KBM-7 (cell line): ENCODE data around the gene CIRBP.
"Not testable (repeated sequence)": the region's sequence is repeated elsewhere in the genome, so short reads cannot be mapped to it uniquely, and the experiment has no call there.

Experiments
- DNase-seq: peaks from one replicate; pipeline ENCODE4 v3.0.0-alpha.2; 2015
- in situ Hi-C: fragments of 300-500 bp; cut with MboI; formaldehyde crosslinking; loops from 2 replicates; pipeline ENCODE4 v1.14.3; 2020; ENCODE audit warnings: low sequenced_read_pairs, low pct_unique_long_range_greater_than_20kb, mixed read lengths

CIRBP gene

DNA sequence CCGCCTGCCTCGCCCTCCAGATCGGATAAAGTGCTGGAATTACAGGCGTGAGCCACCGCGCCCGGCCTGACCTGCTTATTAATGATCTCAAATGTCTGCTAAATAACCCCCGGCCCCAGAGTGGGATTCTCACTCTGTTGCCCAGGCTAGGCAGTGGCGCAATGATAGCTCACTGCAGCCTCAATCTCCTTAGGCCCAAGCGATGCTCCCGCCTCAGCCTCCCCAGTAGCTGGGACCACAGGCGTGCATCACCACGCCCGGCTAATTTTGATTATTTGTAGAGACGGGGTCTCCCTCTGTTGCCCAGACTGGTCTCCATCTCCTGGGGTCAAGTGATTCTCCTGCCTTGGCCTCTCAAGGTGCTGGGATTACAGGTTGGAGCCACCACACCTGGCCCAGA, 28.2 kb upstream of the CIRBP start:
- DNase-seq: no peak
- in situ Hi-C loops: no loop called here

DNA sequence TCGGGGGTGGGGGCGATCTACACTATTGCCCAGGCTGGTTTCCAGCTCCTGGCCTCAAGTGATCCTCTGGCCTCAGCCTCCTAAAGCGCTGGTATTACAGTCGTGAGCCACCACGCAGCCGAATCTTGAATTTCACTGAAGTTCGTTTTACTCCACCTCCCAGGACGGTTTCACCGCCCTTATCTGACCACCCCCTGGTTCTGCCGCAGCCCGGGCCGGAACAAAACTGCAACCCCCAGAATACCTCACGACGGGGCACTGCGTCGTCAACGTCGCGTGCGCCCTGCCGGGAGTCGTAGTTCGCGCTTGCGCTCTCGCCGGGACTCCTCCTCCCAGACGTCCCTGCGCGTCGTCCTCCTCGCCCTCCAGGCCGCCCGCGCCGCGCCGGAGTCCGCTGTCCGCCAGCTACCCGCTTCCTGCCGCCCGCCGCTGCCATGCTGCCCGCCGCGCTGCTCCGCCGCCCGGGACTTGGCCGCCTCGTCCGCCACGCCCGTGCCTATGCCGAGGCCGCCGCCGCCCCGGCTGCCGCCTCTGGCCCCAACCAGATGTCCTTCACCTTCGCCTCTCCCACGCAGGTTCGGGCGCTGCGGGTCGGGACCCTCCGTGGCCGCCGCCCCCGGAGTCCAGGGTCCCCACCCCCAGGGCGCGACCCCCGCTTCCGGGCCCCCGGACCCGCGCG, 27.6 kb upstream of the CIRBP start, which contains the start of gene ATP5F1D:
Gene ATP5F1D, plus strand, starts transcription at position 335 of the 679 bp plus-strand sequence. Its CDS starts 100 bp downstream, at position 435.
- peak; percentile 93 for DNase-seq
- in situ Hi-C loops: no loop called here

DNA sequence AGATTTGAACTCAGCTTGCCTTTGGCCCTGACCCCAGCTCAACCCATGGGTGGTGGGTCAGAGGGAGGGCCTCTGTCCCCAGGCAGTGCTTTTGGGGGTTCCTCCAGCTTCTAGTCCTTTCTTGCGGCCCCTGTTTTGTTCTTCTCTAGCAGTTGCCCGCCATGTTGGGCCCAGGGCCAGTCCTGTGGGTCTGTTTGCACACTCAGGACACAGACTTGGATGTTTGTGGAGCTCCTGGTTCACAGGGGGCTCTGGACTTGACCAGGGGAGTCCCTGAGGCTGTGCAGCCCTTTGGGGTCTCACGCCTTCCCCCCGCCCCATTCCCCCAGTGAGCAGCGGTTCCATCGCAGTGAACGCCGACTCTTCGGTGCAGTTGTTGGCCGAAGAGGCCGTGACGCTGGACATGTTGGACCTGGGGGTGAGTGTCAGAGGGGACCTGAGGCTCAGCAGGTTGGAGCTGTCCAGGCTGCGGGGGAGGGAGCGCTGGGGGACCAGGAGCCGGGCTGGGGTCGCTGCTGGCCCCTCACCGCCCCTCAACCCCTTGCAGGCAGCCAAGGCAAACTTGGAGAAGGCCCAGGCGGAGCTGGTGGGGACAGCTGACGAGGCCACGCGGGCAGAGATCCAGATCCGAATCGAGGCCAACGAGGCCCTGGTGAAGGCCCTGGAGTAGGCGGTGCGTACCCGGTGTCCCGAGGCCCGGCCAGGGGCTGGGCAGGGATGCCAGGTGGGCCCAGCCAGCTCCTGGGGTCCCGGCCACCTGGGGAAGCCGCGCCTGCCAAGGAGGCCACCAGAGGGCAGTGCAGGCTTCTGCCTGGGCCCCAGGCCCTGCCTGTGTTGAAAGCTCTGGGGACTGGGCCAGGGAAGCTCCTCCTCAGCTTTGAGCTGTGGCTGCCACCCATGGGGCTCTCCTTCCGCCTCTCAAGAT, 25.1 kb upstream of the CIRBP start:
- in situ Hi-C loops: no loop called here
- peak; percentile 81 for DNase-seq

DNA sequence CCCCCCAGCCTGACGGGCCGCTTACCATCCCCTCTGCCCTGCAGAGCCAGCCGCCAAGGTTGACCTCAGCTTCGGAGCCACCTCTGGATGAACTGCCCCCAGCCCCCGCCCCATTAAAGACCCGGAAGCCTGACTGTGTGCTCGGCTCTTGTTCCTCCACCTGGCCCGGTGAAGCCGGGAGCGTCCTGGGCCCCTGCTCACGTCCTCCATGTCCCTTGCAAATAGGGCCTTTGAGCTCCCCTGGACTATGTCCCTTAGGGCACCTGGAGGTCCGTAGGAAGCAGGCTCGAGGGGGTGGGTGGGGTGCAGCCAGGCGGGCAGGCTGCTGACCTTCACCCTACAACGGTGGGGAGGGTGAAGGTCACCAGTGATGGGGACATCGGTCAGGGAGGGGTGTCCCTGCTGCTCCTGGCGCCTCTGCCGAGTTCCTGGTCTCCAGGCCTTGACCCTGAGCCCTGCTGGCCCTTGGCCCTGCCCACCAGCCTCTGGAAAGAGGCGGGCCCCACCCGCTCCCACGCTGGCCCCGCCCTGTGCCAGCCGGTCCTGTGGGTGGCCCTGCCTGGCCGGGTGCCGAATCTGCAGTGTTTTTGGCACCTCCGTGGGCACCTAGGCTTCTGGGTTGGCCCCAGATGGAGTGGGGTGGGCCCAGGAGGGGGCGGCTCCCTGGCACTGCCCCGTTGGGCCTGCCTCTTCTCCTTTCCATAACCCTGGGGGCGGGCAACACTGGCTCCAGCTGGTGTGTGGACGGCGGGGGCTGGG, 24.3 kb upstream of the CIRBP start:
- DNase-seq: no peak
- in situ Hi-C loops: no loop called here

DNA sequence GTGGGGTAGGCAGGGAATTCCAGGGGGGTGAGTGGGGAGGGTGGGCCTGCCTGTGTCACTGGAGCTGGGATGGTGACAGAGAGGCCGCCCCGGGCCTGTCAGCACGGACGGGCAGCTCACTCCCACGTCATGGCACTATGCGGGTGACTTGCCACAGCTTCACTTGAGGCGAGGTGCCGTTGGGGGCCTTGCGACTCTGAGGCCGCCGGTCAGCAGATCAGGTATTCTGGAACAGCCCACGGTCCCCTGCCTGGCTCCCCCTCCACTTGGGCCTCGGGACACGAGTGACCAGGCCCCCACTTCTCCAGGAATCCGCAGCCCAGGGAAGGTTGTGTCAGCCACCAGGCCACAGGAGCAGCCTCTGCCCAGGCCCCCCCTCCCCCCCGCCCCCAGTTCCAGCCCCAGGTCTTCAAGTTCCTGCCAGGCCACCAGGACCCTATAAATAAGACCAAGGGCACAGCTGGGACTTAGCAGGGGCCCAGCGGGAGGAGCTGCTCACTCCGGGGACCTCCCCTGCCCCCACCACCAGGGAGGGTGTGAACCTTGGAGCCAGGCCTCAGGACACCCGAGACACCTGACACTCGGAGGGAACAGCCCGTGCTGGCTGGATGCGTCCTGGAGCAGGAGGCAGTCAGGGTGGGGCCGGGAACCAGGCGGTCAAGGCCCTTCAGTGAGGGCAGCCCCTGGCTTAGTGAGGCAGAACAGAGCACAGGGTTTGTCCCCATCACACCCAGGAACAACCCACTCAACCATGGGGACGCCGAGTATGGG, 23.5 kb upstream of the CIRBP start:
- no peak for DNase-seq
- in situ Hi-C loops: no loop called here

DNA sequence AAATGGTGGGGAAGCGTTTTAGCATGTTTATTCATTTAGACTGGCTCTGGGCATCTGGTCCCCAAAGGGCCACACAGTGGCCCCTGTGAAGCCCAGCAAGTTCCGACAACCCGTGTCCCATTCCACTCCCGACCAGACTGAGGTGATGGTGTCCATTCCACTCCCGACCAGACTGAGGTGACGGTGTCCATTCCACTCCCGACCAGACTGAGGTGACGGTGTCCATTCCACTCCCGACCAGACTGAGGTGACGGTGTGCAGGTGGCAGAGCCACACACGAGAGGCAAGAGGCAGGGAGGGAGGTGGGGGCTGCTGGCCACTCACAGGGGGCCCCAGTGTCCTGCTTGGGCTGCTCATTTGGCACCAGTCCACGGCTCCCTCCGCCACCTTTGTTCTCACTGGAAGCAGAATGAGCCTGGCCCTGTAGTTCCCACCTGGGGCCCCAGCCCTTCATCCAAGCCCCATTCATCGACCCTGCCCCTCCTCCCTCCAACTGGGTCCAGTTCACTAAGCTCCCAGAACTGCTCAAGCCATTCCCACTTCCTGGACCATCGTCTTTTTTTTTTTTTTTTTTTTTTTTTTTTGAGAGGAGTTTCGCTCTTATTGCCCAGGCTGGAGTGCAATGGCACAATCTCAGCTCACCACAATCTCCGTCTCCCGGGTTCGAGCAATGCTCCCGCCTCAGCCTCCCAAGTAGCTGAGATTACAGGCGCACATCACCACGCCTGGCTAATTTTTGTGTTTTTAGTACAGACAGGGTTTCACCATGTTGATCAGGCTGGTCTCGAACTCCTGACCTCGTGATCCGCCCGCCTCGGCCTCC, 22.7 kb upstream of the CIRBP start:
- in situ Hi-C loops, DNase-seq: not testable (repeated sequence)

DNA sequence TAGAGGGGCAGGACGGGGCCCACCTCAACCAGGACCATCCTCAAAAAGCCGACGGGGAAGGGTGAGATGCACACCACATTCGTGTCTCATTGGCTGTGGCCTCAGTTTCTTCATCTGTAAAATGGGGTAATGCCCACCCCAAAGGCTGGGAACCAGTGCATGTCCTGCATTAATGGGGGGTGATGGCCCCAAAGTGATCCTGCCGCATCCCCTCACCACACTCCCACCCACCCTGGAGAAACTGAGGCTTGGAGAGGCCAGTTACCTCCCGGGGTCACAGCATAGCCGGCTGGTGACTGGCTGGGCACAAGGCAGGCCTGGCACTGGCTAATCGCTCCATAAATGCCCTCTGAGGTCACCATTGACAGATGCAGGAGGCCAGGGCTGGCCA, 21.4 kb upstream of the CIRBP start:
- DNase-seq: no peak
- in situ Hi-C loops: no loop called here

DNA sequence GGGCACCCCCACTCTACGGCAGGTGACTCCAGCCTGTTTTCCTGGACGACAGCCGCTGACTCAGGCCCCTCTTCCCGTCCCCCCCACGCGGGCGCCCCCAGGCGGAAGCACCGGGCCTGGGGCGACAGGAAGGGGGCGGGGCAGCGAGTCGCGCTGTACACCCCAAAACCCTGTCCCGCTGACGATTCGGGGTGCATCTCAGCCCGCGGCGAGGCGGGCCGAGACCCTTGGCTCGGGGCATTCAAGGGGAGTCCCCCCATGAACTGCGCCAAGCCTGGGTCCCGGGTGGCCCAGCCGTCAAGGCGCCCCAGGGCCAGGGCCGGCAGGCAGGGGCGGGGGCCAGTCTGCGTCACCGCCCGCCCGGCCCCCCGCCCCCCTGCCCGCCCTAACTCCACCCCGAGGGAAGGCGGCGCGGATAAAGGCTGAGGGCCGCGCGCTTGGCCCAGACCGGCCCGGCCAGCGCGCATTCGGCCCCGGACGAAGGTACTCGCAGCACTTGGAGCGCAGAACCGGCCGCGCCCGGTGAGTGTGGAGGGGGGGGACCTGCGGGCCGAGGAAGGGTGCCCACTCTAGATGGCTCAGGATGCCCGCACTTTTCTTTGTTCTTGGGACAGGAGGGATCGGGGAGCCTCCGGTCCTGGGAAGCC, 20.9 kb upstream of the CIRBP start, which contains the start of gene MIDN:
Gene MIDN, plus strand, starts transcription at position 445 of the 647 bp plus-strand sequence. CDS start 1,714 bp downstream, outside the sequence.
- in situ Hi-C loops: no loop called here
- peak; percentile 41 for DNase-seq

DNA sequence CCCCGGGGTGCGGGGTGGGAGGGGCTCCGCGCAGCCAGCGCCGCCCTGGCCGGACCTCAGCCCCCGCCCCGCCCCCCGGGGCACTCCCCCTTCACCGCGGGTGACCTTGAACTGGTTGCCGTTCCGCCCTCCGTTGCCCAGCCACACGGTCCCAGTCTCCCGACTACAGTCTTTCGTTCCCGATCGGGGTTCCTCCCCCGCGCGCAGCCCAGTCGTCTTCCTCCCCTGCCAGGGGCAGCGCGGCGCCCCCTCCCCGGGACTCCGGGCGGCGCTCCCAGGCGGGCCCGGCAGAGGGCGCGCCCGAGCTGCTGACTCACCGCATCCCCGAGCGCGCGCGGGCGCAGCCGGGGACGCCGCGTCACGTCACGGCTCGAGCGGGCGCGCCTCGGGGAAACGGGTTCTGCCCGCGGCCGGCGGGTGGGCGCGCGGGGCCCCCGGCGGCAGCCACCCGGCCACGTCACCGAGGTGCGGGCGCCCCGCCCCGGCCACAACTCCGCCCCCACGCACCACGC, 20.3 kb upstream of the CIRBP start:
- in situ Hi-C loops: no loop called here
- DNase-seq: peak; percentile 71

DNA sequence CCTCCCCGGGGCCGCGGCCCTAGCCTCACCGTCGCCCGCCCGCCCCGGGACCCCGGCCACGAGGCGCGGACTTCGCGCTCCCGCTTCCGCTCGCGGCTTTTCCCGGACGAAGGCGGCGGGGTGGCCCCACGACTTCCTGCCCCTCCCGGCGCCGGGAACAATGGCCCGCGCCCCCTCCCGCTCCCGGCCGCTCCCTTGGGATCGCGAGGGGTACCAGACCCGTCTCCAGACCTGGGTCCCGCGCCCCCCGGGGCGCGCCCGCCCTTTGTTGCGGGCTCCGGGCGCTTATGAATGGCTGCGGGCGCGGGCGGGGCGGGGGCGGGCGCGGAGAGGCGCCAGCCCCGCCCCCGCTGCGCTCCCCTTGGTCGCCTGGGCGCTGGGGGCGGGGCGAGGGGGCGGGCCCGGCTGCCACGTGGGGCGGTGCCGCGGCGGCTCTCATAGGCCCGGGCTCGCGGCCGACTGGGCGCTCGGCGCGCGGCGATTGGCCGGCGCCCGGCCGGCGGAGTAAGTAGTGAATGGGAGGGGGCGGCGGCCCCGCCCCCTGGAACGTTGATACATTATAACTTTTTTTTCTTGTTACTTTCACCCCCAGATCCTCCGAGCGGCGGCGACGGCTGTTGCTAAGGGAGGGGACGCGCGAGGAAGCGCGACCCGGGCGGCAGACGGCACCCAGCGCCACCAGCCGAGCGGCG, 19.7 kb upstream of the CIRBP start:
- in situ Hi-C loops: no loop called here

DNA sequence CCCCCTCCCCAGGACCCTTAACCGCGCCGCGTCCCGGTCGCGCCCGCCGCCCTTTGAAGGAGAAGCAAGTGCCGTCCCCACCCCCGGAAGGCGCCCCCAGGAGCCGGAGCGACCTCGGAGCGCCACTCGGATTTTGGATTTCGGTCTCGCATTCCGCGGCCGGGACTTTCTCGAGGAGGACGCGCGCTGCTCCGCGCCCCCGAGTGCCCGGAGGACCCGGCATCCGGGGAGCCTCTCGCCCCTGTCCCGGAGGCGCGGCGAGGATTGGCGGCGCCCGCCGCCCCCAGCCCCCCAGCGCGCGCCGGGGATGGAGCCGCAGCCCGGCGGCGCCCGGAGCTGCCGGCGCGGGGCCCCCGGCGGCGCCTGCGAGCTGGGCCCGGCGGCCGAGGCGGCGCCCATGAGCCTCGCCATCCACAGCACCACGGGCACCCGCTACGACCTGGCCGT, 19.1 kb upstream of the CIRBP start:
- in situ Hi-C loops: no loop called here
- DNase-seq: no peak

More for the DNA sequence above, 19.7 kb upstream of the CIRBP start:
- DNase-seq: peak; percentile 93

DNA sequence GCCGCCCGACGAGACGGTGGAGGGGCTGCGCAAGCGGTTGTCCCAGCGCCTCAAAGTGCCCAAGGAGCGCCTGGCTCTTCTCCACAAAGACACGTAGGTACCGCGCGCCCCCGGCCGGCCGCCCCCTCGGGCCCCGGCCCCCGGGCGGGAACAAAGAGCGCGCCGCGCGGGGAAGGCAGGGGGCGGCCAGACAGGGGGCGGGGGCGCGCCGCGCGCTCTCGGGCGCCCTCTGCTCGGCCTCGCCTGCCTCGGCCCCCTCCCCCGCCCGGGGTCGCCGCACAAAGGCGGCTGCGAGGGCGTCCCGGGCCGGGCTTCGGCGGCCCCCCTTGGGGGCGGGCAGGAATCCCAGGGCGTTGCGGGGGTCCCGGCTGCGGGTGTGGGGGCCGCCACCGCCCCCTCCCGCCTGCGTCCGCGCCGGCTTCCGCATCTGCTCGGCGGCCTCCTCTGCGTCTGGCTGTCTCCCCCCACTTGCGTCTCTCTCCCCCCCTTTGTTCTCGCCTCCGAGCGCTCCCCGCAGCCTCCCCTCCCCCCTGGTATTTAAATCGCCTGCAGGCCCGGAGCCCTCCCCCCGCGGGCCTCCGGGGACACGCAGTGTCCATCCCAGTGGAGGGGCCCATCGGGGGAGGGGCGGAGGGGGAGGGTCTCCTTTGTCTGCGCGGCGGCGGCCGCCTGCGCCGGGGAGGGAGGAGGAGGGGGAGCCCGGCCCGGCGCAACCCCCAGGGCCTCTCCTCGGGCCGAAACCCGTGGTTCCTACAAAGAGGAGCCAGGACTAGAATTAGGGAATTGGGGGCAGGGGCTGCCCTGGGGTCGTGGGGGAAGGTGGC, 18.5 kb upstream of the CIRBP start:
- in situ Hi-C loops: no loop called here
- peak; percentile 47 for DNase-seq

DNA sequence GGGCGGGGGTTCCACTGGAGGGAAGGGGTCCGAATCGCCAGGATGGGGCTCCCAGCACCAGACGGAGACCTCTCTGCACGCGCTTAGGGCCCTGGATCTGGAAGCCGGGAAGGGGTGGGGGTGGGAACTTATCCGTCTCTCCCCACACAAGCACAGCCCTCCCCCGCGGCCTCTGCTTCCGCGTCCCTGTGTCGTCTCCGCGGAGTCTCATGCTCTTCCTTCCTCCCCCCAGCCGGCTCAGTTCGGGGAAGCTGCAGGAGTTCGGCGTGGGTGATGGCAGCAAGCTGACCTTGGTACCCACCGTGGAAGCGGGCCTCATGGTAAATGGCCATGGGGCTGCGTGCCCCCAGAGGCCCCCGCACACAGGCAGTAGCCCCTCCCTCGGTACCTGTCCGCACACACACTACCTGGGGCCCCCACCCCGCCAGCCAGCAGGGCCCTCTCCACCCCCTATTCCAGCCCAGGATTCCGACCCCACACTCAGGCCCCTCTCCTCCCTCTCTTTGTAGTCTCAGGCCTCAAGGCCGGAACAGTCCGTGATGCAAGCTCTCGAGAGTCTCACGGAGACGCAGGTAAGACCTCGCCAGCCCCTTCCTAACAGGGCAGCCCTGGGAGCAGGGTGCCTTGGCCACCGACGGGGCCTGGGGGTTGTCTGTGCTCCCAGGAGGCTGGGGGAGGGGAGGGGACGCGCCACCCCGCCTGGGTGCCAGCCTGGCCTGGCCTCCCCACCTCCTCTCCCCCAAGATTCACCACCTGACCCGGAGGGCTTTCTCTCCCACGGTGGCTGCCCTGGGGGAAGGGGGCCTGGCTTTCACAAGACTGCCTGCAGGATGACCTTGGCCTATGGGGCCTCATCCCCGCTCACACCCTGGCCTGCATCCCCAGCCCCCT, 17.6 kb upstream of the CIRBP start:
- peak; percentile 86 for DNase-seq
- in situ Hi-C loops: no loop called here

DNA sequence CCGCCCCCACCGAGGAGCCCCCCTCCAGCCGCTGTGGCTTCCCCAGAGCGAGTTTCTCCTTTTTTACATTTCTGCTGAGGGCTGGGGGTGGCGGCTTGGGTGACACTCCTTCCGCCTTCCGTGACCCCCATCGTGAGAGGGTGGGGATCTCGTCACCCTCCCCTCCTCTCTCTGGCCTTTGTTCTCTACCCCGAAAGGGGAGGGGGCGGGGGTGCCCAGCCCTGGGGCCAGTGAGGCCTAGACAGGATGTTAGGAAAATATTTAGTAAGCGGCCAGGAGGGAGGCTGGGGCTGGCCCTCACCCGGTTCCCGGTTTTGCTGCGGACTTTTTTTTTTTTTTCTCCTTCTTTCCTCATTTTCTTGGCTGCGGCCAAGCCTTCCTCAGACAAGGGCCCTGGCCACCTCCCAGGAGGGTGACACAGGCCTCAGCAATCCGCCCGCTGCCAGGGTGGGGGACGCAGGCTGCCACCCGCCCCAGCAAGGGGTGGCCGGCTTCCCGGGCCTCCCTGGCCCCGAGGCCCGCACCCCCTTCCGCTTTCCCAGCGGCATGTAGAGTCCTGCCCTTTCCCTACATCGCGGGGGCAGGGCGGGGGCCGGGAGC, 16.8 kb upstream of the CIRBP start:
- in situ Hi-C loops: no loop called here
- DNase-seq: peak; percentile 89
